ENCODE results near the gene GJB2.

GRCh38 chr13:20190076-20190475, 2.7 kb downstream of the GJB2 start:
- no peak for TF ChIP-seq POLR2AphosphoS5 (IDR thresholded peaks at IDR 0.05)
- TF ChIP-seq CTCF (IDR thresholded peaks at IDR 0.05): no peak
- TF ChIP-seq POLR2A (IDR thresholded peaks at IDR 0.05): no peak

Measured in gastroesophageal sphincter (tissue), 3 donors.